ENCODE measurements around the gene CPHXL. TPM values are rescaled to one million over a fixed set of nuclear protein-coding genes. Genes with fewer than 3 reads are reported as not detected.

Gene CPHXL
- total and polyA plus RNA-seq, 9 of the 15 experiments (the other 6 are each of a cell fraction or from before 2014, with no cell fraction given): not detected

- in situ Hi-C loops (cut with MboI): no loop called here
- H3K9me3 ChIP-seq (replicated peaks; ENCODE audit: control insufficient read depth, insufficient read depth, low read depth, low read length): no peaks in the 10 kb centered on the region
- no peak overlapping the region for H2AFZ ChIP-seq (ENCODE audit: low read depth, low read length)
- no peaks in the 10 kb centered on the region for H3K79me2 ChIP-seq (ENCODE audit: control insufficient read depth, insufficient read depth, low read length)
- FAIRE-seq (no peak), ATAC-seq (no peak), DNase-seq (ENCODE audit: extremely low read depth in 1 of 4, low spot score in 3 of 4) (no peak)
- H3K4me1 ChIP-seq (replicated peaks in 1 of 2; ENCODE audit: control insufficient read depth in 2 of 2, insufficient read depth in 2 of 2, low read length in 2 of 2): no peaks in the 10 kb centered on the region
- H3K4me3 ChIP-seq: no peak overlapping the region
- 3% methylated on average over 5 of the region's 5 CpGs for WGBS (ENCODE audit: insufficient coverage, low coverage, missing lambda C conversion rate)
- peaks cover 16 to 40% of the 10 kb centered on the region in 2 experiments; a peak in 4 of 5 replicates for H3K27me3 ChIP-seq (ENCODE audit: control insufficient read depth in 2 of 2, insufficient read depth in 2 of 2, low read length in 2 of 2)
- H3K36me3 ChIP-seq (ENCODE audit: control insufficient read depth, insufficient read depth, low read length): no peaks in the 10 kb centered on the region
- no peak overlapping the region for H3K9ac ChIP-seq (ENCODE audit: insufficient read depth in 1 of 2, low read depth in 2 of 2, low read length in 2 of 2)
- intact Hi-C loops (cut with micrococcal nuclease): no loop called here
- ChIA-PET CTCF (ENCODE audit: low intra/inter-chr PET ratio) (no interaction called here), POLR2A (no interaction called here)
- 0 out of 2 replicates have a peak, but pooled peaks cover 2% of the 10 kb centered on the region for H4K20me1 ChIP-seq (replicated peaks; ENCODE audit: control insufficient read depth, insufficient read depth, low read length)
- BruUV-seq (replicated peaks): no TSS peak
- H3K27ac ChIP-seq (ENCODE audit: extremely low read depth, low read depth, low read length): no peak overlapping the region
- no peaks in the 10 kb centered on the region for H3K9me1 ChIP-seq (ENCODE audit: control insufficient read depth, insufficient read depth, low read length)
- H3K4me2 ChIP-seq (ENCODE audit: insufficient read depth, low read length): no peak overlapping the region
- TF ChIP-seq KLF10 (CRISPR knock-in tag; IDR thresholded peaks at IDR 0.05): no peak
- no peak for TF ChIP-seq ETV5 (CRISPR knock-in tag; IDR thresholded peaks at IDR 0.05; ENCODE audit: low read depth)
- TF ChIP-seq ZNF324 (CRISPR knock-in tag; IDR thresholded peaks at IDR 0.05): no peak
- no peak for TF ChIP-seq CREBBP (IDR thresholded peaks at IDR 0.05; ENCODE audit: low read depth, low read length)
- TF ChIP-seq GABPB2 (CRISPR knock-in tag; conservative IDR thresholded peaks at IDR 0.05): no peak
- TF ChIP-seq DMBX1 (CRISPR knock-in tag; IDR thresholded peaks at IDR 0.05; ENCODE audit: borderline replicate concordance): no peak
- TF ChIP-seq ATF7 (IDR thresholded peaks at IDR 0.05): no peak
- TF ChIP-seq RB1 (IDR thresholded peaks at IDR 0.05; ENCODE audit: low read depth): no peak
- no peak for TF ChIP-seq ZNF740 (CRISPR knock-in tag; IDR thresholded peaks at IDR 0.05)
- TF ChIP-seq ZNF740 (tag; IDR thresholded peaks at IDR 0.05): no peak
- TF ChIP-seq ZNF589 (CRISPR knock-in tag; IDR thresholded peaks at IDR 0.05; ENCODE audit: low read depth): no peak
Measured at GRCh38 chr16:75679366-75679765, 46.9 kb downstream of the CPHXL start.

Measured in K562 (cell line).